ENCODE measurements around the gene WDR72. TPM values are rescaled to one million over a fixed set of nuclear protein-coding genes. Genes with fewer than 3 reads are reported as not detected.

The WDR72 gene
- total and polyA plus RNA-seq, 2 of the 13 experiments (the other 11 are each of a cell fraction or from before 2014, with no cell fraction given) = 0.21 to 0.60 TPM

GRCh38 chr15:53473886-53474285 is 285.6 kb downstream of the WDR72 start:
- no peak for ATAC-seq
- WGBS (ENCODE audit: low lambda C conversion rate) = 80% methylated on average over 1 of the region's 1 CpG
- ChIA-PET POLR2A (no interaction called here), CTCF (ENCODE audit: low intra/inter-chr PET ratio, low total read pairs) (no interaction called here)
- Histone ChIP-seq H3K9ac (ENCODE audit: insufficient read depth, low read depth, low read length) (no peak overlapping the region), H2AFZ (ENCODE audit: low read length) (no peak overlapping the region), H3K4me1 (ENCODE audit: insufficient read depth, low read length) (peaks cover 24% of the 10 kb centered on the region), H4K20me1 (ENCODE audit: insufficient read depth, low read length) (no peaks in the 10 kb centered on the region), H3K4me3 (replicated peaks in 1 of 3; ENCODE audit: insufficient read depth in 1 of 3, low read depth in 2 of 3, low read length in 3 of 3) (no peak overlapping the region), H3K4me2 (ENCODE audit: low read depth, low read length) (no peak overlapping the region), H3K79me2 (ENCODE audit: insufficient read depth, low read length) (no peaks in the 10 kb centered on the region), H3K27me3 (ENCODE audit: control insufficient read depth in 1 of 2, insufficient read depth in 2 of 2, low read length in 2 of 2) (no peaks in the 10 kb centered on the region), H3K36me3 (replicated peaks in 1 of 2; ENCODE audit: control insufficient read depth in 1 of 2, insufficient read depth in 2 of 2, low read length in 2 of 2) (no peaks in the 10 kb centered on the region), H3K27ac (ENCODE audit: extremely low read length, insufficient read depth, low read length) (no peak overlapping the region), H3K9me3 (ENCODE audit: low read length) (no peaks in the 10 kb centered on the region)
- FAIRE-seq = no peak
- no TSS peak for BruUV-seq (replicated peaks)
- intact Hi-C loops (cut with micrococcal nuclease; ENCODE audit: unreplicated experiment) = no loop called here
- in situ Hi-C loops (cut with HindIII; ENCODE audit: extremely low pct_ligation_motif_present, low pct_unique_long_range_greater_than_20kb) = loop anchor here (25.0 kb wide), 1 partner anchor 363 kb away; no protein-coding TSS in a partner anchor
- no peak for DNase-seq (ENCODE audit: low spot score)
- TF ChIP-seq RELA (CRISPR knock-in tag; IDR thresholded peaks at IDR 0.05) (no peak), HOMEZ (CRISPR knock-in tag; IDR thresholded peaks at IDR 0.05; ENCODE audit: low read depth) (no peak), ZNF839 (CRISPR knock-in tag; IDR thresholded peaks at IDR 0.05; ENCODE audit: borderline replicate concordance) (no peak), ZNF816 (CRISPR knock-in tag; IDR thresholded peaks at IDR 0.05; ENCODE audit: borderline replicate concordance) (no peak), KLF12 (CRISPR knock-in tag; IDR thresholded peaks at IDR 0.05; ENCODE audit: borderline replicate concordance) (no peak), ADNP (CRISPR knock-in tag; IDR thresholded peaks at IDR 0.05) (no peak), ZNF644 (CRISPR knock-in tag; IDR thresholded peaks at IDR 0.05; ENCODE audit: low read depth) (peak; percentile 42; the same call in 1 of the 2 replicates), ZMYM4 (CRISPR knock-in tag; IDR thresholded peaks at IDR 0.05) (peak; percentile 45; the same call in 1 of the 2 replicates), ARID2 (CRISPR knock-in tag; IDR thresholded peaks at IDR 0.05; ENCODE audit: borderline replicate concordance) (no peak), ZBTB49 (CRISPR knock-in tag; IDR thresholded peaks at IDR 0.05; ENCODE audit: borderline replicate concordance) (no peak), ZNF549 (CRISPR knock-in tag; IDR thresholded peaks at IDR 0.05) (no peak), MZF1 (CRISPR knock-in tag; IDR thresholded peaks at IDR 0.05; ENCODE audit: borderline replicate concordance) (no peak), PRDM15 (CRISPR knock-in tag; IDR thresholded peaks at IDR 0.05) (no peak), ZNF616 (CRISPR knock-in tag; IDR thresholded peaks at IDR 0.05; ENCODE audit: low read depth) (no peak), ZNF639 (CRISPR knock-in tag; conservative IDR thresholded peaks at IDR 0.05) (no peak)

Data from HepG2 (cell line).